ENCODE measurements around the gene MB21D2.

Gene MB21D2

DNA sequence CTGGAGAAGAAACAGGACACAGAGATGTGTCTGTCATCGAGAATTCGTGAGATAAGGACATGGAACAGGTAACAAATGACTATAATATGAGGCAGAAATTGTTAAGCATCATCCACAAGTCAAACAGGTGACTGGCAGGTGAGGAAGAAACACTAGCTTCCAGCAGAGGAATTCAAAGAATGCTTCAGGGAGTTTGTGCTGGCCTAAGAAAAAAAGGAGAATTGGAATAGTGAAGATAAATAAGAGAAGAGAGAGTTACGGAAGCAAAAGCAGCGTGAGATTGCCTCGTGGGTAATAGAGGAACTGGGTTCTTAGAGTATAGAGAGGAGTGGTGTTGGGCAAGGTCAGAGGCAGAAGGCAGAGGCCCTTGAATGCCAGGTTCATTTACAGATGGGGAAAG is 167.5 kb downstream of the MB21D2 start:
- Histone ChIP-seq H3K27me3 (ENCODE audit: insufficient read depth, low read length) (no peaks in the 10 kb centered on the region), H3K27ac (ENCODE audit: low read depth, low read length) (no peak overlapping the region), H3K9ac (ENCODE audit: low read length) (no peak overlapping the region), H2AFZ (ENCODE audit: insufficient read depth, low read length, poor library complexity) (no peak overlapping the region), H3K4me3 (ENCODE audit: low read depth, low read length) (no peak overlapping the region), H3K14ac (ENCODE audit: low read length) (no peak overlapping the region), H3K79me2 (ENCODE audit: control insufficient read depth, insufficient read depth, low read length, poor library complexity) (no peaks in the 10 kb centered on the region), H2BK120ac (ENCODE audit: insufficient read depth, low read length, poor library complexity) (no peak overlapping the region), H3K4me2 (ENCODE audit: low read length) (no peak overlapping the region), H3K23ac (ENCODE audit: low read length) (no peak overlapping the region), H4K91ac (ENCODE audit: low read depth, low read length) (no peak overlapping the region), H3K36me3 (ENCODE audit: control insufficient read depth in 1 of 2, insufficient read depth in 2 of 2, low read length in 2 of 2) (no peaks in the 10 kb centered on the region), H2BK5ac (ENCODE audit: low read depth, low read length, poor library complexity) (no peak overlapping the region), H3K79me1 (ENCODE audit: low read length) (no peaks in the 10 kb centered on the region), H3K4me1 (ENCODE audit: control insufficient read depth in 1 of 2, insufficient read depth in 2 of 2, low read length in 2 of 2) (no peaks in the 10 kb centered on the region), H4K8ac (ENCODE audit: low read depth, low read length) (no peak overlapping the region), H2AK5ac (ENCODE audit: low read length) (no peak overlapping the region), H3K18ac (ENCODE audit: low read length) (no peak overlapping the region), H3K9me3 (ENCODE audit: insufficient read depth, low read depth, low read length) (no peaks in the 10 kb centered on the region), H4K12ac (ENCODE audit: low read depth, low read length) (no peak overlapping the region), H2BK12ac (ENCODE audit: low read length) (no peak overlapping the region), H3K4ac (ENCODE audit: low read depth, low read length) (no peak overlapping the region)
- 100% methylated on average over 1 of the region's 5 CpGs for WGBS (ENCODE audit: extremely low coverage, insufficient coverage, insufficient read length)
- DNase-seq, result no peak

GRCh38 chr3:192747746-192748145 is 169.9 kb downstream of the MB21D2 start:
- Histone ChIP-seq H3K36me3 (ENCODE audit: control insufficient read depth in 1 of 2, insufficient read depth in 2 of 2, low read length in 2 of 2) (no peaks in the 10 kb centered on the region), H3K9me3 (ENCODE audit: insufficient read depth, low read depth, low read length) (no peaks in the 10 kb centered on the region)

GRCh38 chr3:192747145-192747544 is 170.5 kb downstream of the MB21D2 start:
- H3K27ac ChIP-seq (ENCODE audit: low read depth, low read length), result no peak overlapping the region
- WGBS (ENCODE audit: extremely low coverage, insufficient coverage, insufficient read length), result no CpG with 5 or more reads among the region's 1 CpG
- no peak overlapping the region for H4K12ac ChIP-seq (ENCODE audit: low read depth, low read length)
- H3K9me3 ChIP-seq (ENCODE audit: insufficient read depth, low read depth, low read length), result no peaks in the 10 kb centered on the region
- H3K27me3 ChIP-seq (ENCODE audit: insufficient read depth, low read length), result no peaks in the 10 kb centered on the region
- no peak overlapping the region for H2AFZ ChIP-seq (ENCODE audit: insufficient read depth, low read length, poor library complexity)
- H3K23ac ChIP-seq (ENCODE audit: low read length), result no peak overlapping the region
- H4K8ac ChIP-seq (ENCODE audit: low read depth, low read length), result no peak overlapping the region
- H3K9ac ChIP-seq (ENCODE audit: low read length), result no peak overlapping the region
- no peak overlapping the region for H2BK120ac ChIP-seq (ENCODE audit: insufficient read depth, low read length, poor library complexity)
- no peak for DNase-seq
- H3K18ac ChIP-seq (ENCODE audit: low read length), result no peak overlapping the region
- H3K4ac ChIP-seq (ENCODE audit: low read depth, low read length), result no peak overlapping the region
- no peak overlapping the region for H4K91ac ChIP-seq (ENCODE audit: low read depth, low read length)
- H3K36me3 ChIP-seq (ENCODE audit: control insufficient read depth in 1 of 2, insufficient read depth in 2 of 2, low read length in 2 of 2), result no peaks in the 10 kb centered on the region
- no peak overlapping the region for H3K4me2 ChIP-seq (ENCODE audit: low read length)
- H3K79me2 ChIP-seq (ENCODE audit: control insufficient read depth, insufficient read depth, low read length, poor library complexity), result no peaks in the 10 kb centered on the region
- no peaks in the 10 kb centered on the region for H3K4me1 ChIP-seq (ENCODE audit: control insufficient read depth in 1 of 2, insufficient read depth in 2 of 2, low read length in 2 of 2)
- H2AK5ac ChIP-seq (ENCODE audit: low read length), result no peak overlapping the region
- H3K79me1 ChIP-seq (ENCODE audit: low read length), result no peaks in the 10 kb centered on the region
- H2BK12ac ChIP-seq (ENCODE audit: low read length), result no peak overlapping the region
- H2BK5ac ChIP-seq (ENCODE audit: low read depth, low read length, poor library complexity), result no peak overlapping the region
- H3K4me3 ChIP-seq (ENCODE audit: low read depth, low read length), result no peak overlapping the region
- H3K14ac ChIP-seq (ENCODE audit: low read length), result no peak overlapping the region

More at GRCh38 chr3:192747746-192748145, 169.9 kb downstream of the MB21D2 start:
- Histone ChIP-seq H3K4ac (ENCODE audit: low read depth, low read length) (no peak overlapping the region), H3K14ac (ENCODE audit: low read length) (no peak overlapping the region), H2AK5ac (ENCODE audit: low read length) (no peak overlapping the region), H4K12ac (ENCODE audit: low read depth, low read length) (no peak overlapping the region), H2BK5ac (ENCODE audit: low read depth, low read length, poor library complexity) (no peak overlapping the region), H2BK120ac (ENCODE audit: insufficient read depth, low read length, poor library complexity) (no peak overlapping the region), H4K91ac (ENCODE audit: low read depth, low read length) (no peak overlapping the region), H4K8ac (ENCODE audit: low read depth, low read length) (no peak overlapping the region), H3K18ac (ENCODE audit: low read length) (no peak overlapping the region), H3K79me1 (ENCODE audit: low read length) (no peaks in the 10 kb centered on the region), H2BK12ac (ENCODE audit: low read length) (no peak overlapping the region), H3K27me3 (ENCODE audit: insufficient read depth, low read length) (no peaks in the 10 kb centered on the region), H3K23ac (ENCODE audit: low read length) (no peak overlapping the region), H3K27ac (ENCODE audit: low read depth, low read length) (no peak overlapping the region), H2AFZ (ENCODE audit: insufficient read depth, low read length, poor library complexity) (no peak overlapping the region), H3K4me2 (ENCODE audit: low read length) (no peak overlapping the region), H3K79me2 (ENCODE audit: control insufficient read depth, insufficient read depth, low read length, poor library complexity) (no peaks in the 10 kb centered on the region), H3K4me1 (ENCODE audit: control insufficient read depth in 1 of 2, insufficient read depth in 2 of 2, low read length in 2 of 2) (no peaks in the 10 kb centered on the region), H3K9ac (ENCODE audit: low read length) (no peak overlapping the region), H3K4me3 (ENCODE audit: low read depth, low read length) (no peak overlapping the region)
- no peak for DNase-seq
- no CpG with 5 or more reads among the region's 3 CpGs for WGBS (ENCODE audit: extremely low coverage, insufficient coverage, insufficient read length)
